GM19397 (cell line): Measurements from ENCODE around the gene RBM22.

Experiments
- ATAC-seq: cut with Tn5 transposase; IDR thresholded peaks from one replicate; pipeline ENCODE4 v1.9.1; 2021; ENCODE audit warnings: mild to moderate bottlenecking, moderate library complexity; ENCODE audit not compliant: unreplicated experiment

Gene RBM22

GRCh38 chr5:150672884-150673275 is 28.0 kb downstream of the RBM22 start:
- ATAC-seq, result no peak

GRCh38 chr5:150672237-150672883 is 28.5 kb downstream of the RBM22 start:
- ATAC-seq, result no peak

DNA sequence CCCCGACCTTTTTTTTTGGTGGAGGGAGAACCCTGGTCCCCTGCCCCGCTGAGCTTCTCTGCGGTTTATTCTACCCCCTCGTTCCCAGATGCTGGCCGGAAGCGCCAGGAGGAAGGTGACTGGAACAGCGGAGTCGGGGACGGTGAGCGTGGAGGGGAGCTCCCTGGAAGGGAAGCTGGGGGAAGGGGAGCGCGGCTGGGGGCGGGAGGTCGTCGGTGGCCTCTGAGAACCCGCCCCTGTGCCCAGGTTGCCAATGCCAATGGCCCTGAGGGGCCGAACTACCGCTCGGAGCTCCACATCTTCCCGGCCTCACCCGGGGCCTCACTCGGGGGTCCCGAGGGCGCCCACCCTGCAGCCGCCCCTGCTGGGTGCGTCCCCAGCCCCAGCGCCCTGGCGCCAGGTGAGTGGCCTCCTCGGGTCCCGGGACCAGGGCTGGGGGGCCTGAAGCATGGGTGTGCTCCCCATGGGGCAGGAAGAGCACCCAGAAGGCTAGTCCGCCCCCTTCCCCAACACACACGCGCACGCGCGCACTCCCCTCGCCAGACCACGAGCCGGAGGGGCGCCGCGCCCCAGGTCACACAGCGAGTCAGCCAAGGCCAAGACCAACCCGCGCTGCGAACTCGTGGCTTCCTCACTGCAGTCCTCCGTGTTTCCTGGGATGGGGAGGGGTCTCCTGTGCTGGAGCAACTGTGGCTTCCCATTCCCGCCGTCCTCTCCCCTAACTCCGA is 29.2 kb downstream of the RBM22 start:
- ATAC-seq, result no peak

DNA sequence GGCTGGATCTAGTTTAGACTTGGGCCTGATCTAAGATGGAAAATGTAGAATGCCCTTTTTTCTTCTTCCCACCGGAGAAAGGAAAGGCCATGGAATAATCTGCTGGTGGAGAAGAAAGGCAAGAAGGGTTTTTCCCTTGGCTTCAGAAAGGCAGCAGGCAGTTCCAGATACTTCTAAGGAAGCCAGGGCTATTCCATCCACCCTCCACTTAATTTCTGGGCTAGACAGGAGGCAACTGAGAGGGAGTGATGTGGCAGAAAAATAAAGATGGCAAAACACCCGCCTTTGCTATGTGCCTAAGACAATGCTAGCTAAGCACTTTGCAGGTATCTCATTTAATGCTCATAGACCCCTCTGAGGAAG is 29.9 kb downstream of the RBM22 start:
- no peak for ATAC-seq

DNA sequence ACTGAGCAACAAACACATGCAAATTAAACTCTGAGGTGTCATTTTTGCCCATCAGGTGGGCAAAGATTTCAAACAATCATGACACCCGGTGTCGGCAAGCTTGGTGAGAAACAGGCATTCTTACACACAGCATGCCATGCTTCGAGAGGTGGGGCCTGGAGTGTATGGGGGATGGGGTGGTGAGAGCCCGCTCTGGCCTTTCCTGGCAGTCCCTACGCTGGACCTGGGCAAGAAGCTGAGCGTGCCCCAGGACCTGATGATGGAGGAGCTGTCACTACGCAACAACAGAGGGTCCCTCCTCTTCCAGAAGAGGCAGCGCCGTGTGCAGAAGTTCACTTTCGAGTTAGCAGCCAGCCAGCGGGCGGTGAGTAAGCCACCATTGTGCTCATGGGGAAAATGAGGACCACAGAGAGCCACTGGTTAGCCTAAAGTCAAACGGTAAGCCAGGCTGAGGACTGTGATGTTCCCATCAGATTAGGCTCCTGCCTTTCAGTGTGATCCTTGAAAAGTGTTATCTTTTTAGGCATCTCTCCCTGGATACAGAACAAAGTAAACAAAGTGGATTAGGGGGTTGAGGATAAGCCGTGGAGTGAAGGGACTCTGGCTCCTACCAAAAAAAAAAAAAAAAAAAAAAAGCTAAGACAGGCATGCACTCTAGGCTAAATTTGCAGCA is 30.5 kb downstream of the RBM22 start:
- no peak for ATAC-seq

GRCh38 chr5:150665044-150665443 is 35.8 kb downstream of the RBM22 start:
- no peak for ATAC-seq

DNA sequence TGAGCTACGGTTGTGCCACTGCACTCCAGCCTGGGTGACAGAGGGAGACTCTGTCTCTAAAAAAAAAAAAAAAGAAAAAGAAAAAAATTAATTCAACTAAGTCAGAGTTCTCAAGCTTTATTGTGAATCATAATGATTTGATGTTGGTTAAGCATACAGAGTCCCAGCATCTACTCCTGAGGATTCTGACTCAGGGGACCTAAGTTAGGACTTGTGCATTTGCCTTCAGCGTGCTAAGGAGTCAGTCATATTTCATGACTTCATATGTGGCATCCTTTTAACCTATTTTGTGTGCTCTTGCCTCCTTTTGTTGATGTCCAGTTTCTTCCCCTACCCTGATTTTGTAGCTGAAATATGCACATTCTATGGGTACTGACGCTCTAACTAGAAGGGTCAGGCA is 36.9 kb downstream of the RBM22 start:
- ATAC-seq, result no peak

- ATAC-seq, result no peak
Measured at GRCh38 chr5:150662731-150663516, 37.9 kb downstream of the RBM22 start.

GRCh38 chr5:150661821-150662596 is 38.9 kb downstream of the RBM22 start:
- no peak for ATAC-seq

DNA sequence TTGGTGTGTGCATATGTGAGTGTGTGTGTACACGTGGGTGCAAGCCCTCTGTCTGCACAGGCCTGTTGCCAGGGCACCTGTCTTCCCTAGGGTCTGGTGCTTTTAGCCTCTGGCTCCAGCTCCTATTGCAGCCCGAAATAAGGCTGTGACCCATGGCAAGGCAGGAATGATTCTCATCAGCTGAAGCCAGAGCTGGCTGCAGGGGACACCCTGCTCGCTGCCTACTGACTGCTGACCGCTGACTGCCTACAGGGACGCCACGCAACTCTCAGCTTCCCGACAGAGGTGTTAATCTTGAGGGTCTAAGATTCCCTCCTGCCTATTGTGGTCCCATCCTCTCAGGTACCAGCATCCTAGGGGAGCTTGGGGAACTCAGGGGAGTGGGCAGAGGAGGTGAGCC is 39.8 kb downstream of the RBM22 start, which contains the start of gene MYOZ3:
MYOZ3 (plus strand) TSS at position 166 of the 400 bp plus-strand sequence. CDS start 1,691 bp downstream, outside the sequence.
- no peak for ATAC-seq

DNA sequence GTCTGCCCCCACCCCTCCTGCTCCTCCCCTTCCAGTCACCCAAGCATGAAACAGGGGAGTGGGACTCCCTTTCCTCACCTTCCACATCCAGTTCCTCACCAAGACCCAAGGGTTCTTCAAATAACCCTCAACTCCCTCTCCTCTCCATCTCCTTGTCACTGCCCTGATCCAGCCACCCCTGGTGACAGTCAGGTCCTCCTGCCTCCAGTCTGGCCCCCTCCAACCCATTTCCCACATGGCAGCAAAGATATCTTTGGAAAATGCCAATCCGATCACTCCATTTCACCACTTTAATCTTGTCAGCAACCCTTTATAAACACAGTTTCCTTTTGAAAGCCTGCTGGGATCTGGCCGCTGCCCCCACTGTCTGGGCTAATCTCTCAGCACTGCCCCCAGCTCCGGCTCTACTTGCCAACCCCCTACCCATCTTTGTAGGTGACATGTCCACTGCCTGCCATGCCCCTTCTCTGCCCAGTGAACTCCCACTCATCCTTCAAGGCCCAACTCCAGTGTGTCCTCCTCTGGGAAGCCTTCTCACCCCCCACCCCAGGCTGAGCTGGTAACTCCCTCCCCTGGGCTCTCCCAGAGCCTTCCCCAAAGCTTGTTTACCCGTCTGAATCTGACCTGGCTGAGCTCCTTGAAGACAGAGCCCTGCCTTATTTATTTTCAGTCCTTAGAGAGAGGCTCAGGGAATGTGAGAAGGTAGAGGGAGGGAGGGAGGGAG is 40.6 kb downstream of the RBM22 start:
- ATAC-seq, result no peak

- no peak for ATAC-seq
Measured at GRCh38 chr5:150659360-150660107, 41.3 kb downstream of the RBM22 start.

DNA sequence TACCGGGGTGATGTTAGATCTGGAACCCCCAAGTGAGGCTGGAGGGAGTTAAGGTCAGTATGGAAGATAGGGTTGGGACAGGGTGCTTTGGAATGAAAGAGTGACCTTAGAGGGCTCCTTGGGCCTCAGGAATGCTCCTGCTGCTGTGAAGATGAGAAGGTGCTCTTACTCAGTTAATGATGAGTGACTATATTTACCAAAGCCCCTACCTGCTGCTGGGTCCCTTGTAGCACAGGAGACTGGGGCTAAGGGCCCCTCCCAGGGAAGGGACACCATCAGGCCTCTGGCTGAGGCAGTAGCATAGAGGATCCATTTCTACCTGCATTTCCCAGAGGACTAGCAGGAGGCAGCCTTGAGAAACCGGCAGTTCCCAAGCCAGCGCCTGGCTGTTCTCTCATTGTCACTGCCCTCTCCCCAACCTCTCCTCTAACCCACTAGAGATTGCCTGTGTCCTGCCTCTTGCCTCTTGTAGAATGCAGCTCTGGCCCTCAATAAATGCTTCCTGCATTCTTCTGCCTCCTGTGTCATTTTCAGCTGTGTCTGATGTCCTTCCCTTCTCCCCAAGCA is 42.1 kb downstream of the RBM22 start:
- ATAC-seq, result no peak

DNA sequence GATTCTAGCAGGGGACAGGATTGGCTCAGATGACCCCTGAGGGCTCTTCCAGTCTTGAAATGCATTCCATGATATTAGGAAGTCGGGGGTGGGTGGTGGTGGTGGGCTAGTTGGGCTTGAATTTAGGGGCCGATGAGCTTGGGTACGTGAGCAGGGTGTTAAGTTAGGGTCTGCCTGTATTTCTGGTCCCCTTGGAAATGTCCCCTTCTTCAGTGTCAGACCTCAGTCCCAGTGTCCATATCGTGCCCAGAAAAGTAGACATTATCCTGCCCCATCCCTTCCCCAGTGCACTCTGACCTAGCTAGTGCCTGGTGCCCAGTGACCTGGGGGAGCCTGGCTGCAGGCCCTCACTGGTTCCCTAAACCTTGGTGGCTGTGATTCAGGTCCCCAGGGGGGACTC is 42.7 kb downstream of the RBM22 start:
- ATAC-seq, result no peak

- ATAC-seq, result peak; percentile 80
Measured at GRCh38 chr5:150656191-150657132, 44.4 kb downstream of the RBM22 start.

GRCh38 chr5:150655221-150655620 is 45.6 kb downstream of the RBM22 start:
- no peak for ATAC-seq

DNA sequence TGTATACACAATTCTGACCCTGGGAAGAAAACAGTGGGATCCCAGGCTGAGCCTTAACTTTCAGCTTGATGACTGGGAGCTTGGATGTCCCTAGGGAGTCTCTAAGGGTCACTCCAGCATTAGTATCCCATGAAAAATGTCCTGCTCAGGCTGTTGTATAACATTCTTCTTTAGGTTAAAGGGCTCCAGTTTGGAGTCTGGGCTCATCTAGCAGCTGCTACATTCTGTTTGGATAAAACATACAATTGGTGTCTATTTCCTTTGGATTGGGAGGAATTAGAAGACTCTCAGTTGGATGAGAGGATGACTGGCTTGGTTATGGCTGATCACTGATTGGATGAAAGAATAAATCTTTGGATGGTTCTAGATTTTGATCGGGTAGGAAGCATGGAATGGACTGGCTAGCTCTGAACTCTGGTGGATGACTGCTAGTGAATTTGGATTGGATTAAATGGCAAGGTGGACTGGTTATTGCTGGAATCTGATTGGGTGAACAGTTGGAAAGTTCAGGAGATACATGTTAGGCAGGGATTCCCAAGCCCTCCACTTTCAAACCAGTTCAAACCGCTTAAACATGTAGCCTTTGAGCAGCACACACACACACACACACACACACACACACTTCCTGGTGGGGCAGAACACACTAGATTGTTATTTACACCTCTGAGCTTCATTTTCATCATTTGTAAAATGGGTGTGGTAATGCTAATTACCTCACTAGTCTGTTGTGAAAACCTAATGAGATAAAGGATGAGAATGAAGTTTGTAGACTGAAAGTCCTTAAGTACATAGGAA is 46.9 kb downstream of the RBM22 start:
- no peak for ATAC-seq
